K562 (cell line): ENCODE data around the gene AGPAT3. TPM values are rescaled to one million over a fixed set of nuclear protein-coding genes. Genes with fewer than 3 reads are reported as not detected.

Experiments
- ATAC-seq: fragments of 200-7000 bp; cut with Tn5 transposase; 3 replicates; pipeline ENCODE4 v1.9.1; 2020; ENCODE audit warnings: moderate library complexity
- BruUV-seq: library from RNA; stranded (reverse); fragments of 400-500 nt; replicated peaks from 2 replicates; lab custom pipeline; 2021; lab: Mats Ljungman, UMichigan
- CTCF ChIA-PET: fragments of 300-600 bp; formaldehyde crosslinking; extraction: SDS; loops from one replicate; lab custom pipeline; 2021; ENCODE audit warnings: low intra/inter-chr PET ratio; lab: Yijun Ruan, JAX
- POLR2A ChIA-PET: fragments of 300-600, 350-650 bp; sonication (Branson Sonifier 250); formaldehyde crosslinking; extraction: SDS; loops from one replicate; lab custom pipeline; 2021; ENCODE audit warnings: antibody characterized with exemption, inconsistent platforms; lab: Yijun Ruan, JAX
- DNase-seq, 4 experiments: peaks; one replicate each; pipeline versions ENCODE4 v3.0.0 to v3.0.0-alpha.2; 2011 to 2018; ENCODE audit warnings: low spot score in 3 of 4, mixed read lengths in 3 of 4; ENCODE audit errors: extremely low read depth in 1 of 4
- FAIRE-seq: peaks from 2 replicates; lab custom pipeline; 2011; peaks lifted over from hg19 to GRCh38; lab: Jason Lieb, UNC
- H2AFZ ChIP-seq: 2 replicates; pipeline ENCODE4 v1.6.0; 2011; ENCODE audit warnings: low read depth, low read length, control low read depth, inconsistent platforms
- H3K27ac ChIP-seq: fragments of 200-600 bp; 3 replicates; pipeline ENCODE4 v1.8.0; 2011; ENCODE audit warnings: low read depth, mild to moderate bottlenecking, control low read depth, inconsistent platforms, low read length, moderate library complexity, mixed read lengths; ENCODE audit errors: extremely low read depth
- H3K27me3 ChIP-seq, 2 experiments: fragments of 300-600 bp in 1 of 2; 2 replicates in 1 of 2; 3 replicates in 1 of 2; pipeline versions ENCODE4 v1.6.0 to v1.8.0; 2011; ENCODE audit warnings: inconsistent platforms in 2 of 2, low read length in 2 of 2, mild to moderate bottlenecking in 1 of 2, mixed read lengths in 1 of 2, moderate library complexity in 1 of 2; ENCODE audit not compliant: control insufficient read depth in 2 of 2, insufficient read depth in 2 of 2
- H3K36me3 ChIP-seq: fragments of 300-600 bp; 3 replicates; pipeline ENCODE4 v1.8.0; 2011; ENCODE audit warnings: mild to moderate bottlenecking, low read length, inconsistent platforms; ENCODE audit not compliant: control insufficient read depth, insufficient read depth
- H3K4me1 ChIP-seq, 2 experiments: fragments of 200-600 bp in 1 of 2; replicated peaks in 1 of 2; 2 replicates in 1 of 2; 3 replicates in 1 of 2; pipeline versions ENCODE4 v1.5.1 to v1.8.0; 2011; ENCODE audit warnings: inconsistent platforms in 2 of 2, low read length in 2 of 2, mild to moderate bottlenecking in 1 of 2, mixed read lengths in 1 of 2, moderate library complexity in 1 of 2; ENCODE audit not compliant: control insufficient read depth in 2 of 2, insufficient read depth in 2 of 2
- H3K4me2 ChIP-seq: 2 replicates; pipeline ENCODE4 v1.6.1; 2011; ENCODE audit warnings: low read length, control low read depth, inconsistent platforms, mixed read lengths; ENCODE audit not compliant: insufficient read depth
- H3K4me3 ChIP-seq: fragments of 200-600 bp; sonication (generic), shearing (Covaris generic); 2 replicates; pipeline ENCODE4 v1.5.1; 2016; ENCODE audit warnings: control low read depth, inconsistent platforms
- H3K79me2 ChIP-seq: fragments of 200-600 bp; 3 replicates; pipeline ENCODE4 v1.8.0; 2011; ENCODE audit warnings: low read length, inconsistent platforms; ENCODE audit not compliant: control insufficient read depth, insufficient read depth
- H3K9ac ChIP-seq, 2 experiments: 2 replicates each; pipeline versions ENCODE4 v1.6.0 to v1.6.1; 2011; ENCODE audit warnings: low read depth in 2 of 2, low read length in 2 of 2, control low read depth in 1 of 2, inconsistent platforms in 1 of 2, mild to moderate bottlenecking in 1 of 2, mixed read lengths in 1 of 2; ENCODE audit not compliant: insufficient read depth in 1 of 2
- H3K9me1 ChIP-seq: one replicate; pipeline ENCODE4 v1.6.0; 2011; ENCODE audit warnings: inconsistent platforms, mild to moderate bottlenecking, low read length, moderate library complexity; ENCODE audit not compliant: control insufficient read depth, insufficient read depth
- H3K9me3 ChIP-seq: replicated peaks from 2 replicates; pipeline ENCODE4 v1.5.1; 2011; ENCODE audit warnings: low read depth, low read length, inconsistent platforms; ENCODE audit not compliant: control insufficient read depth, insufficient read depth
- H4K20me1 ChIP-seq: replicated peaks from 2 replicates; pipeline ENCODE4 v1.6.1; 2011; ENCODE audit warnings: low read length, inconsistent platforms, mixed read lengths; ENCODE audit not compliant: control insufficient read depth, insufficient read depth
- ATF1 ChIP-seq, 2 experiments: fragments of 450-650 bp in 1 of 2; IDR thresholded peaks; 2 replicates each; pipeline ENCODE4 v1.6.1; 2016; ENCODE audit warnings: missing compliant biosample characterization in 1 of 2, missing genetic modification characterization in 1 of 2
- BCLAF1 ChIP-seq, 2 experiments: fragments of 450-650 bp in 1 of 2; IDR thresholded peaks; 2 replicates each; pipeline ENCODE4 v1.6.1; 2011 to 2017; ENCODE audit warnings: low read depth in 2 of 2, antibody characterized with exemption in 1 of 2, borderline replicate concordance in 1 of 2, low read length in 1 of 2, mild to moderate bottlenecking in 1 of 2, mixed read lengths in 1 of 2; ENCODE audit not compliant: control insufficient read depth in 1 of 2
- ELF4 ChIP-seq: fragments of 450-650 bp; formaldehyde crosslinking; IDR thresholded peaks from 2 replicates; pipeline ENCODE4 v1.4.0; 2022; ENCODE audit warnings: missing genetic modification characterization
- POLR2AphosphoS2 ChIP-seq: IDR thresholded peaks from 2 replicates; pipeline ENCODE4 v1.6.1; 2012; ENCODE audit warnings: low read length, improper control_type of control experiment
- POLR2G ChIP-seq: fragments of 200-400 bp; formaldehyde crosslinking; IDR thresholded peaks from 2 replicates; pipeline ENCODE4 v1.6.1; 2017; ENCODE audit warnings: low read depth, mild to moderate bottlenecking, antibody characterized with exemption, low read length, moderate library complexity
- SIX5 ChIP-seq, 2 experiments: IDR thresholded peaks; 2 replicates each; pipeline ENCODE4 v1.6.1; 2011; ENCODE audit warnings: low read length in 2 of 2, borderline replicate concordance in 1 of 2, low read depth in 1 of 2, mild to moderate bottlenecking in 1 of 2, moderate library complexity in 1 of 2; ENCODE audit not compliant: insufficient read depth in 1 of 2
- ZNF239 ChIP-seq: fragments of 250-450 bp; sonication (Bioruptor Pico); IDR thresholded peaks from 2 replicates; pipeline ENCODE4 v1.4.0; 2020; ENCODE audit warnings: mild to moderate bottlenecking
- WGBS: fragments of 100-300 bp; shearing (Covaris generic); methylation state at CpG from one replicate; pipeline ENCODE4 v1.1.6; 2016; ENCODE audit warnings: low coverage, mixed read lengths; ENCODE audit not compliant: insufficient coverage; ENCODE audit errors: missing lambda C conversion rate; 5-methylcytosine and 5-hydroxymethylcytosine counted together
- in situ Hi-C: fragments of 300-500 bp; cut with MboI; formaldehyde crosslinking; loops from 4 replicates; pipeline ENCODE4 v1.15.0; 2018; ENCODE audit warnings: inconsistent platforms, mixed read lengths
- intact Hi-C: fragments of 100-400 bp; cut with micrococcal nuclease; formaldehyde crosslinking; loops from 2 replicates; pipeline ENCODE4 v1.14.2; 2022
- polyA plus RNA-seq, 8 experiments: library from polyadenylated mRNA; depleted of rRNA in 4 of 8; stranded (reverse) in 5 of 8; unstranded in 3 of 8; fragments of >200 nt; fragmentation: Nextera tagmentation in 2 of 8; fragmentation: Illumina TruSeq in 1 of 8; extraction: Ambion mirVana in 2 of 8; extraction: Trizol in 1 of 8; gene quantifications; 2 replicates each; pipeline versions ENCODE4 v1.2.1 to v1.2.3, GENCODE V29; 2011 to 2014; ENCODE audit warnings: inconsistent platforms in 1 of 8, missing spikeins in 1 of 8
- total RNA-seq, 7 experiments: library from RNA; depleted of rRNA in 6 of 7; stranded (reverse); fragments of >200 nt in 6 of 7; fragmentation: Illumina TruSeq in 2 of 7; extraction: Trizol in 2 of 7; gene quantifications; 2 replicates each; pipeline versions ENCODE4 v1.2.1 to v1.2.3, GENCODE V29; 2011 to 2021; ENCODE audit warnings: low replicate concordance in 1 of 7

The AGPAT3 gene
- total and polyA plus RNA-seq, 9 of the 15 experiments (the other 6 are each of a cell fraction or from before 2014, with no cell fraction given), result 1.5 to 88.4 (median 35.7) TPM

- no peak for TF ChIP-seq ATF1 (CRISPR knock-in tag; IDR thresholded peaks at IDR 0.05)
- no peak for TF ChIP-seq ATF1 (tag; IDR thresholded peaks at IDR 0.05)
- 0 out of 2 replicates have a peak, but pooled peaks have one; percentile 25 for TF ChIP-seq POLR2G
- peak overlapping the region in 1 of 2 experiments; percentile 62; a peak in 1 of 4 replicates for H3K9ac ChIP-seq
- DNase-seq (no peak), FAIRE-seq (no peak), ATAC-seq (no peak)
- in situ Hi-C loops, result no loop called here
- H3K36me3 ChIP-seq, result peaks cover 14% of the 10 kb centered on the region; the same call in 2 of the 3 replicates
- H2AFZ ChIP-seq, result no peak overlapping the region
- H3K9me3 ChIP-seq, result no peaks in the 10 kb centered on the region
- peaks cover 19% of the 10 kb centered on the region for H4K20me1 ChIP-seq
- H3K27ac ChIP-seq, result no peak overlapping the region
- peaks cover 9% of the 10 kb centered on the region for H3K9me1 ChIP-seq
- CTCF ChIA-PET, result no interaction called here
- H3K79me2 ChIP-seq, result peaks cover 14% of the 10 kb centered on the region; the same call in 1 of the 3 replicates
- POLR2A ChIA-PET, result interaction anchor here (0.9 kb wide), 1 partner anchor 17 kb away, joined by 3 read pairs; no protein-coding TSS in a partner anchor
- no peak overlapping the region for H3K4me2 ChIP-seq
- WGBS, result 65% methylated on average over 11 of the region's 11 CpGs
- H3K4me3 ChIP-seq, result no peak overlapping the region
- BruUV-seq, result no TSS peak
- H3K27me3 ChIP-seq, result no peaks in the 10 kb centered on the region
- intact Hi-C loops, result no loop called here
- H3K4me1 ChIP-seq, result peaks cover 0 to 49% of the 10 kb centered on the region in 2 experiments; a peak in 2 of 5 replicates
Measured at GRCh38 chr21:43954042-43954441, 89.0 kb downstream of the AGPAT3 start.

GRCh38 chr21:43954896-43955295 lies 89.9 kb downstream of the AGPAT3 start:
- ChIA-PET CTCF (no interaction called here), POLR2A (interaction anchor here (0.7 to 0.9 kb wide), 2 partner anchors 13 to 18 kb away, joined by 3 read pairs; no protein-coding TSS in a partner anchor)
- WGBS, result 91% methylated on average over 19 of the region's 19 CpGs
- in situ Hi-C loops (no loop called here), intact Hi-C loops (no loop called here)
- H3K27me3 ChIP-seq, result no peaks in the 10 kb centered on the region
- H3K9me3 ChIP-seq, result no peaks in the 10 kb centered on the region; the same call in 1 of the 2 replicates
- peaks cover 11% of the 10 kb centered on the region; the same call in 1 of the 3 replicates for H3K79me2 ChIP-seq
- H3K36me3 ChIP-seq, result peaks cover 23% of the 10 kb centered on the region; the same call in 2 of the 3 replicates
- no peak overlapping the region; a peak in 1 of 4 replicates for H3K9ac ChIP-seq
- DNase-seq (no peak), ATAC-seq (no peak), FAIRE-seq (no peak)
- peaks cover 15% of the 10 kb centered on the region; the same call in 1 of the 2 replicates for H4K20me1 ChIP-seq
- H3K4me1 ChIP-seq, result peaks cover 0 to 53% of the 10 kb centered on the region in 2 experiments; a peak in 2 of 5 replicates
- H3K9me1 ChIP-seq, result peaks cover 11% of the 10 kb centered on the region
- no peak overlapping the region for H3K4me2 ChIP-seq
- BruUV-seq, result no TSS peak
- no peak overlapping the region for H3K4me3 ChIP-seq
- no peak overlapping the region for H3K27ac ChIP-seq
- no peak overlapping the region for H2AFZ ChIP-seq
- TF ChIP-seq POLR2AphosphoS2 (no peak), BCLAF1 (IDR thresholded peaks at IDR 0.05; ENCODE audit: borderline replicate concordance in 1 of 2, control insufficient read depth in 1 of 2, low read depth in 2 of 2, low read length in 1 of 2) (no peak), ELF4 (CRISPR knock-in tag) (no peak), SIX5 (IDR thresholded peaks at IDR 0.05; ENCODE audit: borderline replicate concordance in 1 of 2, insufficient read depth in 1 of 2, low read depth in 1 of 2, low read length in 2 of 2) (no peak), ZNF239 (no peak)
